Skeletal muscle satellite cell (primary cell): ENCODE data around the gene SLK.

Experiments used
- H3K27me3 ChIP-seq: 2 replicates; pipeline ENCODE4 v1.7.0; 2013; ENCODE audit warnings: low read length; ENCODE audit not compliant: control insufficient read depth, insufficient read depth
- H3K36me3 ChIP-seq: 2 replicates; pipeline ENCODE4 v1.7.0; 2013; ENCODE audit warnings: mild to moderate bottlenecking, control low read depth, low read length; ENCODE audit not compliant: insufficient read depth
- H3K4me1 ChIP-seq: 2 replicates; pipeline ENCODE4 v1.7.0; 2013; ENCODE audit warnings: low read length; ENCODE audit not compliant: control insufficient read depth, insufficient read depth
- H3K4me2 ChIP-seq: 2 replicates; pipeline ENCODE4 v1.7.0; 2013; ENCODE audit warnings: mild to moderate bottlenecking, low read length
- H3K4me3 ChIP-seq: 2 replicates; pipeline ENCODE4 v1.7.0; 2013; ENCODE audit warnings: low read length
- H3K9ac ChIP-seq: 2 replicates; pipeline ENCODE4 v1.7.0; 2013; ENCODE audit warnings: mild to moderate bottlenecking, low read depth, low read length, moderate library complexity
- H3K9me3 ChIP-seq: replicated peaks from 2 replicates; pipeline ENCODE4 v1.7.0; 2013; ENCODE audit warnings: mild to moderate bottlenecking, control low read depth, low read length

SLK gene

GRCh38 chr10:104036518-104037260 lies 69.7 kb downstream of the SLK start:
- Histone ChIP-seq H3K9ac (no peak overlapping the region), H3K4me1 (no peaks in the 10 kb centered on the region), H3K4me2 (no peak overlapping the region), H3K4me3 (no peak overlapping the region), H3K36me3 (peaks cover 13% of the 10 kb centered on the region), H3K27me3 (no peaks in the 10 kb centered on the region), H3K9me3 (no peaks in the 10 kb centered on the region)

GRCh38 chr10:104037261-104037951 lies 70.5 kb downstream of the SLK start:
- no peaks in the 10 kb centered on the region for H3K9me3 ChIP-seq
- peaks cover 6% of the 10 kb centered on the region for H3K36me3 ChIP-seq
- H3K4me1 ChIP-seq = no peaks in the 10 kb centered on the region
- H3K27me3 ChIP-seq = no peaks in the 10 kb centered on the region
- H3K9ac ChIP-seq = no peak overlapping the region
- H3K4me2 ChIP-seq = no peak overlapping the region
- H3K4me3 ChIP-seq = no peak overlapping the region

GRCh38 chr10:104038537-104038936 lies 71.6 kb downstream of the SLK start:
- Histone ChIP-seq H3K27me3 (no peaks in the 10 kb centered on the region), H3K4me1 (no peaks in the 10 kb centered on the region), H3K4me3 (no peak overlapping the region), H3K4me2 (no peak overlapping the region), H3K9me3 (no peaks in the 10 kb centered on the region), H3K36me3 (no peaks in the 10 kb centered on the region), H3K9ac (no peak overlapping the region)

- H3K4me2 ChIP-seq = no peak overlapping the region
- H3K9ac ChIP-seq = no peak overlapping the region
- H3K4me1 ChIP-seq = no peaks in the 10 kb centered on the region
- peaks cover 4% of the 10 kb centered on the region for H3K27me3 ChIP-seq
- H3K36me3 ChIP-seq = no peaks in the 10 kb centered on the region
- H3K9me3 ChIP-seq = no peaks in the 10 kb centered on the region
- H3K4me3 ChIP-seq = no peak overlapping the region
These were observed 72.2 kb downstream of the SLK start for GRCh38 chr10:104038958-104039752.

- Histone ChIP-seq H3K9me3 (no peaks in the 10 kb centered on the region), H3K36me3 (no peaks in the 10 kb centered on the region), H3K4me1 (no peaks in the 10 kb centered on the region), H3K9ac (no peak overlapping the region), H3K4me2 (no peak overlapping the region), H3K27me3 (peaks cover 4% of the 10 kb centered on the region), H3K4me3 (no peak overlapping the region)
These were observed 73.4 kb downstream of the SLK start for GRCh38 chr10:104040382-104040781.

GRCh38 chr10:104040862-104041789 lies 74.2 kb downstream of the SLK start:
- Histone ChIP-seq H3K9me3 (no peaks in the 10 kb centered on the region), H3K9ac (no peak overlapping the region), H3K27me3 (peaks cover 4% of the 10 kb centered on the region), H3K4me3 (no peak overlapping the region), H3K4me1 (no peaks in the 10 kb centered on the region), H3K36me3 (no peaks in the 10 kb centered on the region), H3K4me2 (no peak overlapping the region)

GRCh38 chr10:104041891-104042535 lies 75.1 kb downstream of the SLK start:
- Histone ChIP-seq H3K4me1 (no peaks in the 10 kb centered on the region), H3K9me3 (no peaks in the 10 kb centered on the region), H3K4me3 (no peak overlapping the region), H3K9ac (no peak overlapping the region), H3K36me3 (no peaks in the 10 kb centered on the region), H3K27me3 (peaks cover 4% of the 10 kb centered on the region), H3K4me2 (no peak overlapping the region)

- H3K9ac ChIP-seq = no peak overlapping the region
- H3K36me3 ChIP-seq = no peaks in the 10 kb centered on the region
These were observed 76.4 kb downstream of the SLK start for GRCh38 chr10:104043185-104043830.

GRCh38 chr10:104043854-104044253 lies 76.9 kb downstream of the SLK start:
- no peaks in the 10 kb centered on the region for H3K36me3 ChIP-seq
- H3K4me1 ChIP-seq = peaks cover 1% of the 10 kb centered on the region
- H3K4me2 ChIP-seq = no peak overlapping the region
- no peaks in the 10 kb centered on the region for H3K9me3 ChIP-seq
- H3K4me3 ChIP-seq = no peak overlapping the region
- peaks cover 4% of the 10 kb centered on the region for H3K27me3 ChIP-seq
- H3K9ac ChIP-seq = no peak overlapping the region

More at GRCh38 chr10:104043185-104043830, 76.4 kb downstream of the SLK start:
- Histone ChIP-seq H3K4me3 (no peak overlapping the region), H3K9me3 (no peaks in the 10 kb centered on the region), H3K27me3 (peaks cover 4% of the 10 kb centered on the region), H3K4me1 (no peaks in the 10 kb centered on the region), H3K4me2 (no peak overlapping the region)
